DOHH2 (cell line): ENCODE results near the gene NTF4.

Experiments used
- H3F3A ChIP-seq: fragments of 200-600 bp; sonication (generic), shearing (Covaris generic); 2 replicates; pipeline ENCODE4 v1.6.0; 2016; ENCODE audit warnings: antibody characterized with exemption, mild to moderate bottlenecking; ENCODE audit not compliant: control insufficient read depth, insufficient read depth
- H3K27ac ChIP-seq: fragments of 200-600 bp; sonication (generic); 2 replicates; pipeline ENCODE4 v1.5.1; 2014; ENCODE audit warnings: low read depth, mild to moderate bottlenecking, low read length, moderate library complexity
- H3K27me3 ChIP-seq: fragments of 200-600 bp; sonication (generic); 2 replicates; pipeline ENCODE4 v1.6.1; 2014; ENCODE audit warnings: mild to moderate bottlenecking, low read length, mixed read lengths; ENCODE audit not compliant: control insufficient read depth
- H3K36me3 ChIP-seq: fragments of 200-600 bp; sonication (generic); 2 replicates; pipeline ENCODE4 v1.6.1; 2014; ENCODE audit warnings: mild to moderate bottlenecking, low read length, moderate library complexity, mixed read lengths; ENCODE audit not compliant: control insufficient read depth
- H3K4me1 ChIP-seq: fragments of 200-600 bp; sonication (generic); 2 replicates; pipeline ENCODE4 v1.6.1; 2014; ENCODE audit warnings: mild to moderate bottlenecking, low read length, mixed read lengths; ENCODE audit not compliant: control insufficient read depth
- H3K4me2 ChIP-seq: fragments of 200-600 bp; sonication (generic); 2 replicates; pipeline ENCODE4 v1.6.0; 2014; ENCODE audit warnings: mild to moderate bottlenecking, low read length, moderate library complexity
- H3K4me3 ChIP-seq: fragments of 200-600 bp; sonication (generic); 2 replicates; pipeline ENCODE4 v1.5.1; 2014; ENCODE audit warnings: mild to moderate bottlenecking, low read length, mixed read lengths
- H3K79me2 ChIP-seq: fragments of 200-600 bp; sonication (generic); 2 replicates; pipeline ENCODE4 v1.6.1; 2014; ENCODE audit warnings: mild to moderate bottlenecking, low read length, mixed read lengths; ENCODE audit not compliant: control insufficient read depth
- H3K9me2 ChIP-seq: fragments of 200-600 bp; sonication (generic); replicated peaks from 2 replicates; pipeline ENCODE4 v1.6.1; 2014; ENCODE audit warnings: mild to moderate bottlenecking, low read length, mixed read lengths; ENCODE audit not compliant: control insufficient read depth
- H3K9me3 ChIP-seq: fragments of 200-600 bp; sonication (generic); 2 replicates; pipeline ENCODE4 v1.6.1; 2014; ENCODE audit warnings: antibody characterized with exemption, low read length, mixed read lengths; ENCODE audit not compliant: control insufficient read depth, insufficient read depth
- H4K20me1 ChIP-seq: fragments of 200-600 bp; sonication (generic); 2 replicates; pipeline ENCODE4 v1.6.0; 2014; ENCODE audit warnings: low read depth, mild to moderate bottlenecking, antibody characterized with exemption, low read length, moderate library complexity; ENCODE audit not compliant: control insufficient read depth, insufficient read depth
- CTCF ChIP-seq: fragments of 200-600 bp; sonication (generic); IDR thresholded peaks from one replicate; pipeline ENCODE4 v1.5.1; 2014; ENCODE audit warnings: antibody characterized with exemption, mild to moderate bottlenecking, low read depth, low read length; ENCODE audit not compliant: poor library complexity, severe bottlenecking
- EZH2phosphoT487 ChIP-seq: fragments of 200-600 bp; sonication (generic); IDR thresholded peaks from 2 replicates; pipeline ENCODE4 v1.6.1; 2017; ENCODE audit warnings: borderline replicate concordance, mild to moderate bottlenecking, antibody characterized with exemption, low read length, moderate library complexity, mixed read lengths

Gene NTF4

DNA sequence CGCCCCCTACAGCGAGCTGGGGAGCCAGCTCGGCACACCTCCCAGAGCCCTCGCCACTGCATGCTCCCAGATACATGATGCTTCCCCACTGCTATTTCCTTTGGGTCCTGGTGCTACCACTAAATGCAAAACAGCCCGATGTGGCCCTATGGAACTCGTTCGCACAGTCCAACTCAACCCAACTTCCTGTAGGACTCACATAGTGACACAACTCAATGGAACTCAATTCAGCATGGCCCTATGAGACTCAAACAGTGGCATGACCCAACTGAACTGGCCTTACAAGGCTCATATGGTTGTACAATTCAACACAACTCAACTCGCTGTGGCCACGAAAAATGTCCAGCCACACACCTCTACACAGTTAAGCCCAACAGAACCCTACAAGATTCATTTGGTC, 4.4 kb upstream of the NTF4 start:
- Histone ChIP-seq H3K9me2 (no peaks in the 10 kb centered on the region), H3K36me3 (no peaks in the 10 kb centered on the region), H3F3A (no peaks in the 10 kb centered on the region), H3K4me2 (no peak overlapping the region), H3K4me3 (no peak overlapping the region), H3K27ac (no peak overlapping the region), H4K20me1 (no peaks in the 10 kb centered on the region), H3K79me2 (no peaks in the 10 kb centered on the region), H3K4me1 (no peaks in the 10 kb centered on the region), H3K27me3 (peaks cover 25% of the 10 kb centered on the region), H3K9me3 (no peaks in the 10 kb centered on the region)
- no peak for TF ChIP-seq CTCF
- TF ChIP-seq EZH2phosphoT487, result no peak

DNA sequence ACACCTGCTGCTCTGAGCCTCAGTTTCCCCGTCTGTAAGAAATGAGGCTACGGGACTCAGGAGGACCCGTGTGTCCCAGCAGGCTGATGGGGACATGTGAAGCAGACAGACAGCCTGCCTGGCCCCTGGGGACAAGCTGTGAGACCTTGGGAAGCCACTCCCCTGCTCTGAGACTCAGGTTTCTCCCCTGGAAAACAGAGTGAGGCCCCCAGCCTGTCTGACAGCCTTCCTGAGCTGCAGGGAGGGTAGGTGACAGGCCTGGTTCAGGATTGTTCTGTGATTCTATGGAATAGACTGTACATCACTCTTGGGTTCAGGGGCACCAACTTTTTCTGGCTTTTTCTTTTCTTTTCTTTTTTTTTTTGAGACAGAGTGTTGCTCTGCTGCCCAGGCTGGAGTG, 2.9 kb upstream of the NTF4 start:
- no peaks in the 10 kb centered on the region for H3K4me1 ChIP-seq
- H3K4me3 ChIP-seq, result no peak overlapping the region
- no peak for TF ChIP-seq CTCF
- no peak for TF ChIP-seq EZH2phosphoT487
- H3K27ac ChIP-seq, result no peak overlapping the region
- no peaks in the 10 kb centered on the region for H3K9me2 ChIP-seq
- H3F3A ChIP-seq, result no peaks in the 10 kb centered on the region
- no peak overlapping the region for H3K4me2 ChIP-seq
- H4K20me1 ChIP-seq, result no peaks in the 10 kb centered on the region
- no peaks in the 10 kb centered on the region for H3K9me3 ChIP-seq
- H3K79me2 ChIP-seq, result no peaks in the 10 kb centered on the region
- peaks cover 26% of the 10 kb centered on the region for H3K27me3 ChIP-seq
- no peaks in the 10 kb centered on the region for H3K36me3 ChIP-seq

- Histone ChIP-seq H3K27ac (no peak overlapping the region), H3K4me3 (no peak overlapping the region), H4K20me1 (no peaks in the 10 kb centered on the region), H3K4me1 (no peaks in the 10 kb centered on the region), H3K9me3 (no peaks in the 10 kb centered on the region), H3K27me3 (peaks cover 39% of the 10 kb centered on the region), H3K36me3 (no peaks in the 10 kb centered on the region), H3F3A (no peaks in the 10 kb centered on the region), H3K79me2 (no peaks in the 10 kb centered on the region), H3K9me2 (no peaks in the 10 kb centered on the region), H3K4me2 (no peak overlapping the region)
- no peak for TF ChIP-seq EZH2phosphoT487
- TF ChIP-seq CTCF, result no peak
Observed at GRCh38 chr19:49065905-49066512, 1.4 kb upstream of the NTF4 start.
